Dedifferentiated amniotic fluid mesenchymal stem cell (primary cell): Measurements from ENCODE around the gene ITGB1BP1.
A peak's percentile ranks its signal among the peaks of the same experiment; 100 is the strongest.
"Not testable (repeated sequence)": the region's sequence is repeated elsewhere in the genome, so short reads cannot be mapped to it uniquely, and the experiment has no call there.

Experiments
- DNase-seq: peaks from one replicate; pipeline ENCODE4 v3.0.0-alpha.2; 2016; ENCODE audit errors: extremely low spot score

The ITGB1BP1 gene

GRCh38 chr2:9400268-9401058, 22.9 kb downstream of the ITGB1BP1 start:
- DNase-seq: no peak

GRCh38 chr2:9398881-9399780, 24.2 kb downstream of the ITGB1BP1 start:
- no peak for DNase-seq

GRCh38 chr2:9398251-9398650, 25.1 kb downstream of the ITGB1BP1 start:
- DNase-seq: not testable (repeated sequence)

GRCh38 chr2:9397201-9397600, 26.1 kb downstream of the ITGB1BP1 start:
- DNase-seq: no peak

- no peak for DNase-seq
These were observed 28.5 kb downstream of the ITGB1BP1 start for GRCh38 chr2:9394816-9395215.

- no peak for DNase-seq
These were observed 30.2 kb downstream of the ITGB1BP1 start for GRCh38 chr2:9392898-9393765.

GRCh38 chr2:9391961-9392720, 31.2 kb downstream of the ITGB1BP1 start:
- DNase-seq: no peak

GRCh38 chr2:9390991-9391390, 32.3 kb downstream of the ITGB1BP1 start:
- DNase-seq: no peak

GRCh38 chr2:9390151-9390850, 33.0 kb downstream of the ITGB1BP1 start:
- no peak for DNase-seq

- no peak for DNase-seq
These were observed 34.1 kb downstream of the ITGB1BP1 start for GRCh38 chr2:9388950-9389911.

- no peak for DNase-seq
These were observed 35.1 kb downstream of the ITGB1BP1 start for GRCh38 chr2:9388199-9388681.

- DNase-seq: no peak
These were observed 37.5 kb downstream of the ITGB1BP1 start for GRCh38 chr2:9385841-9386240.

- no peak for DNase-seq
These were observed 38.8 kb downstream of the ITGB1BP1 start for GRCh38 chr2:9384521-9384920.

GRCh38 chr2:9382604-9383235, 40.6 kb downstream of the ITGB1BP1 start:
- no peak for DNase-seq

GRCh38 chr2:9380702-9381628, 42.4 kb downstream of the ITGB1BP1 start:
- DNase-seq: peak; percentile 92

GRCh38 chr2:9379391-9379755, 44.0 kb downstream of the ITGB1BP1 start:
- no peak for DNase-seq
